Peyer's patch (tissue), 4 donors: ENCODE results near the gene ASNSD1. TPM values are rescaled to one million over a fixed set of nuclear protein-coding genes. Genes with fewer than 3 reads are reported as not detected.

Experiments used
- DNase-seq, 3 donors: peaks; one replicate each; pipeline ENCODE4 v3.0.0-alpha.2; 2017 to 2019
- H3K27ac ChIP-seq, 4 donors: fragments of 200-600 bp; sonication (generic); one replicate each; pipeline ENCODE4 v1.5.1; 2016 to 2019
- H3K27me3 ChIP-seq, 2 donors: fragments of 200-600 bp; sonication (generic); one replicate each; pipeline ENCODE4 v1.5.1; 2019
- H3K36me3 ChIP-seq, 3 donors: fragments of 200-600 bp; sonication (generic); one replicate each; pipeline ENCODE4 v1.5.1; 2016 to 2019
- H3K4me1 ChIP-seq, 4 donors: fragments of 200-600 bp; sonication (generic); one replicate each; pipeline ENCODE4 v1.5.1; 2016 to 2019
- H3K4me3 ChIP-seq, 4 donors: fragments of 200-600 bp; sonication (generic); 1 replicate in 3 of 4; 2 replicates in 1 of 4; pipeline ENCODE4 v1.5.1; 2016 to 2019; ENCODE audit warnings: mild to moderate bottlenecking in 1 of 4
- H3K9me3 ChIP-seq, 4 donors: fragments of 200-600 bp; sonication (generic); one replicate each; pipeline ENCODE4 v1.5.1; 2016 to 2019; ENCODE audit warnings: mild to moderate bottlenecking in 1 of 4
- CTCF ChIP-seq, 6 experiments: fragments of 450-650 bp in 4 of 6; fragments of 200-600 bp in 2 of 6; sonication (generic) in 1 of 6; IDR thresholded peaks; one replicate each; pipeline ENCODE4 v1.5.1; 2017 to 2019; ENCODE audit warnings: antibody characterized with exemption in 6 of 6, mild to moderate bottlenecking in 3 of 6, moderate library complexity in 1 of 6
- POLR2A ChIP-seq, 2 donors: fragments of 450-650 bp; IDR thresholded peaks; one replicate each; pipeline ENCODE4 v1.5.1; 2017; ENCODE audit warnings: antibody characterized with exemption in 2 of 2, mild to moderate bottlenecking in 2 of 2, moderate library complexity in 2 of 2
- total RNA-seq, 4 donors: library from RNA; depleted of rRNA; stranded (reverse); fragments of >200 nt; gene quantifications; one replicate each; pipeline ENCODE4 v1.1.0, GENCODE V29; 2016

Gene ASNSD1
- total RNA-seq, 4 donors from 2014 or later: 20.4 to 49.5 (median 29.3) TPM

- Histone ChIP-seq H3K9me3 (no peaks in the 10 kb centered on the region), H3K36me3 (peaks cover 0 to 30% (median 0%) of the 10 kb centered on the region in 3 donors), H3K4me3 (peak overlapping the region; percentile 46 to 81 (median 57)), H3K27ac (peak overlapping the region; percentile 85 to 97 (median 89)), H3K27me3 (no peaks in the 10 kb centered on the region), H3K4me1 (peaks cover 0 to 13% (median 0%) of the 10 kb centered on the region in 4 donors)
- no peak for DNase-seq
- TF ChIP-seq CTCF (IDR thresholded peaks at IDR 0.05) (no peak), POLR2A (IDR thresholded peaks at IDR 0.05) (no peak)
Measured at GRCh38 chr2:189673661-189674373, 12.6 kb downstream of the ASNSD1 start.

DNA sequence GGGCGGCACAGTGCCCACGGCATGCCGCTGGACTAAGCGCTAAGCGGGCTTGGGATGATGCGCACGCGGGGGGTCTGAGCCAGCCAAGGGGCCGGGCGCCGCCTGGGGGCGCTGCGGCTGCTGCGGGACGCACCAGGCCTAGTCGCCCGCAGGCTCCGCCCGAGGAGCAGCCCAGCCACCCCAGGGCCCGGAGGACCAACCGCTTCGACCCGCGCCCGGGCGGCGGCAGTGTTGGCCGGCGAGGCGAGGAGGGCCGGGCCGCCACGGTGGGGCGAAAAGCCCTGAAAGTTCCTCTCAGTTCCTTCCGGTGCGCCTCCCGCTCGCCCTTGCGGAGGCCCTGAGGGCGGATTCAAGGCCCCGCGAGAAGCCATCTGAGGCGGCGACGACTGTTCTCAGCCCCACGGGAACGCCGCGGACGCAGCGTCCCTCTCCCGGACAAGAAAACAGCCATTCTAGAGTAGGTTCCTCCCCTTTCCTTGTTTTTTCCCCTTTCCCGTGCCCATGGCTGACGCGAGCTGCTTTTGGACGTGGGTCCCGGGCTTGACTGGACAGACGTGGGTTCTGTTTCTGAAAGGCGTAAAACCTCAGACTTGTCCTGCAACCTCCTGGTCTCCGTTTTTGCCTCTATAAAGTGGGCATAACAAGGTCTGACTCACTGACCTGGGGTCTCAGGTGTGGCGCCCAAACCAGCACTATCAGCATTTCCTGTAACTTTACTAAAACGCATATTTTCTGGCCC is 13.3 kb downstream of the ASNSD1 start, which contains the start of gene ANKAR:
TSS of gene ANKAR (plus strand) at position 297 of the 739 bp plus-strand sequence. CDS start 1,821 bp downstream, outside the sequence.
- Histone ChIP-seq H3K27ac (peak within 1 kb of the TSS; percentile 85 to 97 (median 89)), H3K27me3 (no peaks in the 10 kb centered on the region), H3K9me3 (no peaks in the 10 kb centered on the region), H3K4me1 (peaks cover 0 to 13% (median 0%) of the 10 kb centered on the region in 4 donors), H3K4me3 (peak within 1 kb of the TSS; percentile 46 to 81 (median 57)), H3K36me3 (peaks cover 0 to 24% (median 0%) of the 10 kb centered on the region in 3 donors)
- TF ChIP-seq POLR2A (IDR thresholded peaks at IDR 0.05): peak; percentile 51 to 69
- TF ChIP-seq CTCF (IDR thresholded peaks at IDR 0.05): peak; percentile 72 to 92 (median 86)
- DNase-seq: peak; percentile 84 to 95 (median 92)

DNA sequence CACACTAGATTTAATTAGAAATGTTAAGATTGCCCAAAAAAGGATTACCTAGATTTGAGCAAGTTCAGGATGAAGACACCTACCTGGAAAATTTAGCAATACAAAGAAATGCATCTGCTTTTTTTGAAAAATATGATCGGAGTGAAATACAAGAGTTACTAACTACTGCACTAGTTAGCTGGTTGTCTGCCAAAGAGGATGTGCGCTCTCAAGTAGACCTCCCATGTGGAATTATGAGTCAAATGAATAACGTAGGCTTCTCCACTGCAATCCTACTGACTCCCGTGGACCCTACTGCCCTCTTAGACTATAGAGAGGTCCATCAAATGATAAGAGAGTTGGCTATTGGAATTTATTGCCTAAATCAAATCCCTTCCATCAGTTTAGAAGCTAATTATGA is 15.2 kb downstream of the ASNSD1 start:
- no peak overlapping the region for H3K4me3 ChIP-seq
- no peaks in the 10 kb centered on the region for H3K27me3 ChIP-seq
- H3K9me3 ChIP-seq: no peaks in the 10 kb centered on the region
- DNase-seq: no peak
- H3K36me3 ChIP-seq: peaks cover 0 to 6% (median 0%) of the 10 kb centered on the region in 3 donors
- no peak for TF ChIP-seq POLR2A (IDR thresholded peaks at IDR 0.05)
- no peak for TF ChIP-seq CTCF (IDR thresholded peaks at IDR 0.05)
- no peak overlapping the region for H3K27ac ChIP-seq
- H3K4me1 ChIP-seq: peaks cover 0 to 13% (median 0%) of the 10 kb centered on the region in 4 donors

DNA sequence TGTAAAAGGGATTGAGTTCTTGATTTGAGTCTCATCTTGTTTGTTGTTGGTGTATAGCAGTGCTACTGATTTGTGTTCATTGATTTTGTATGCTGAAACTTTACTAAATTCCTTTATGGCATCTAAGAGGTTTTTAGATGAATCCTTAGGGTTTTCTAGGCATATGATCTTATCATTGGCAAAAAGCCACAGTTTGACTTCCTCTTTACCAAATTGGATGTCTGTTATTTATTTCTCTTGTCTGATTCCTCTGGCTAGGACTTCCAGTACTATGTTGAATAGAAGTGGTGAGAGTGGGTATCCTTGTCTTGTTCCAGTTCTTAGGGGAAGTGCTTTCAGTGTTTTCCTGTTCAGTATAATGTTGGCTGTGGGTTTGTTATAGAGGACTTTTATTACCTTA is 18.0 kb downstream of the ASNSD1 start:
- Histone ChIP-seq H3K27ac (no peak overlapping the region), H3K4me3 (no peak overlapping the region), H3K36me3 (no peaks in the 10 kb centered on the region), H3K9me3 (no peaks in the 10 kb centered on the region), H3K27me3 (no peaks in the 10 kb centered on the region), H3K4me1 (peaks cover 0 to 13% (median 0%) of the 10 kb centered on the region in 4 donors)
- TF ChIP-seq CTCF (IDR thresholded peaks at IDR 0.05) (no peak), POLR2A (IDR thresholded peaks at IDR 0.05) (no peak)
- no peak for DNase-seq

GRCh38 chr2:189681203-189681602 is 19.9 kb downstream of the ASNSD1 start:
- H3K9me3 ChIP-seq: no peaks in the 10 kb centered on the region
- no peaks in the 10 kb centered on the region for H3K27me3 ChIP-seq
- H3K27ac ChIP-seq: no peak overlapping the region
- DNase-seq: no peak
- H3K4me3 ChIP-seq: no peak overlapping the region
- no peak for TF ChIP-seq CTCF (IDR thresholded peaks at IDR 0.05)
- TF ChIP-seq POLR2A (IDR thresholded peaks at IDR 0.05): no peak
- H3K36me3 ChIP-seq: no peaks in the 10 kb centered on the region
- peaks cover 0 to 1% (median 0%) of the 10 kb centered on the region in 4 donors for H3K4me1 ChIP-seq
